Kidney (tissue), 14 donors: ENCODE results near the gene SLX9. TPM values are rescaled to one million over a fixed set of nuclear protein-coding genes. Genes with fewer than 3 reads are reported as not detected.

ENCODE experiments used
- DNase-seq, 5 donors: peaks; one replicate each; pipeline ENCODE4 v3.0.0-alpha.2; 2013 to 2020
- FAIRE-seq: peaks from 2 replicates; lab custom pipeline; 2012; peaks lifted over from hg19 to GRCh38; lab: Jason Lieb, UNC
- H3K27ac ChIP-seq, 2 donors: one replicate each; pipeline ENCODE4 v1.7.0; 2013; ENCODE audit warnings: low read depth in 2 of 2, low read length in 2 of 2, inconsistent platforms in 1 of 2
- H3K27me3 ChIP-seq: one replicate; pipeline ENCODE4 v1.7.1; 2013; ENCODE audit warnings: low read length, inconsistent platforms; ENCODE audit not compliant: control insufficient read depth, insufficient read depth
- H3K36me3 ChIP-seq, 3 donors: one replicate each; pipeline versions ENCODE4 v1.7.0 to v1.7.1; 2013; ENCODE audit warnings: low read length in 3 of 3, control low read depth in 1 of 3, inconsistent platforms in 1 of 3; ENCODE audit not compliant: insufficient read depth in 3 of 3, control insufficient read depth in 2 of 3
- H3K4me1 ChIP-seq, 3 donors: one replicate each; pipeline versions ENCODE4 v1.7.0 to v1.7.1; 2013; ENCODE audit warnings: low read length in 3 of 3, inconsistent platforms in 1 of 3, low read depth in 1 of 3; ENCODE audit not compliant: control insufficient read depth in 2 of 3, insufficient read depth in 2 of 3
- H3K4me3 ChIP-seq, 3 donors: one replicate each; pipeline versions ENCODE4 v1.7.0 to v1.8.1; 2013; ENCODE audit warnings: low read length in 3 of 3, control low read depth in 1 of 3, inconsistent platforms in 1 of 3
- H3K9ac ChIP-seq, 3 donors: one replicate each; pipeline versions ENCODE4 v1.7.0 to v1.7.1; 2013; ENCODE audit warnings: low read length in 3 of 3, control low read depth in 1 of 3, inconsistent platforms in 1 of 3
- H3K9me3 ChIP-seq, 3 donors: one replicate each; pipeline versions ENCODE4 v1.7.0 to v1.7.1; 2013; ENCODE audit warnings: low read length in 3 of 3, control low read depth in 1 of 3, inconsistent platforms in 1 of 3; ENCODE audit not compliant: control insufficient read depth in 2 of 3, insufficient read depth in 1 of 3
- intact Hi-C: fragments of 100-400 bp; cut with DNase I; formaldehyde crosslinking; loops from one replicate; pipeline ENCODE4 v1.11.1; 2022
- polyA plus RNA-seq: library from polyadenylated mRNA; stranded (reverse); fragments of 350-450 nt; fragmentation: Illumina TruSeq; extraction: RNeasy Lipid Tissue Mini Kit (QIAGEN cat#74804); gene quantifications from one replicate; pipeline ENCODE4 v1.2.3, GENCODE V29; 2014; ENCODE audit warnings: low read depth, low replicate concordance; ENCODE audit not compliant: insufficient read depth
- total RNA-seq: library from RNA; stranded (reverse); fragmentation: NEBNext Ultra II Directional; extraction: Animal tissue kit (Norgen Biotek cat#: 25700); gene quantifications from one replicate; pipeline ENCODE4 v1.2.1, GENCODE V29; 2021
- TF ChIP-seq, protein P1 (sequence below): IDR thresholded peaks from 3 replicates; pipeline ENCODE4 v1.5.1; 2012; ENCODE audit warnings: mild to moderate bottlenecking, moderate library complexity, borderline replicate concordance; ENCODE audit not compliant: insufficient read depth; ENCODE audit errors: extremely low read depth
- donor health status: control.
- donor health status: control.
- donor health status: control.
- donor health status: control.
- donor health status: control.
- donor health status: DM: yes; HTN: yes; CAD: no.
- donor health status: Normal renal cell carcinoma (clear cell type).

The SLX9 gene
- total and polyA plus RNA-seq, 2 donors from 2014 or later = 27.1 to 35.1 TPM

DNA sequence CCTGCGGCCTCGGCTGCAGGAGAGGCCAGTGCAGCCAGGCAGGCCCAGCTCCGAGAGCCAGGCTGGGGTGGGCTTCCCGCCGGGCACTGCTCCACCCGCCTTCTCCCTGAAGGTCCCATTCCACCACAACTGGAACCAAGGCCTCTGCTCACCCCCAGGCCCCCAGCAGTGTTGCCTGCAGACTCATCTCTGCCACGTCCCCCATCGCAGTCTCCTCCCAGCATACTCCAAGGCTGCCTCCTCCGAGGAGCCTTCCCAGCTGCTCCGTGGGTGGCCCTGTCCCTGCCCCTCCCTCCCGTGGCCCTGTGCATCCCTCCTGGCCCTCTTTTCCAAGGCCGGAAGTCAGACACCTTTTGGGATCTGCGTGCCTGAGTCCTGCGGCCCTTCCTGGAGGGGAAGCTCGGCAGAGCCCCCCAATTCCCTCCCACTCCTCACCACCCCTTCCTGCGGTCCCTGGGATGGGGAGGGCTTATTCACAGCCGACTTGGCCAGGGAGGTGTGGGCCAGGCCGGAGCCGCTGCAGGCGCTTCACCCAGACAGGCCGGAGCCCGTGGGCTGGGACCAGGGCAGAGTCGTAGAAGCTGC is 47.6 kb downstream of the SLX9 start:
- DNase-seq = peak in 2 of 5 donors; percentile 56 to 58
- no peak for FAIRE-seq

DNA sequence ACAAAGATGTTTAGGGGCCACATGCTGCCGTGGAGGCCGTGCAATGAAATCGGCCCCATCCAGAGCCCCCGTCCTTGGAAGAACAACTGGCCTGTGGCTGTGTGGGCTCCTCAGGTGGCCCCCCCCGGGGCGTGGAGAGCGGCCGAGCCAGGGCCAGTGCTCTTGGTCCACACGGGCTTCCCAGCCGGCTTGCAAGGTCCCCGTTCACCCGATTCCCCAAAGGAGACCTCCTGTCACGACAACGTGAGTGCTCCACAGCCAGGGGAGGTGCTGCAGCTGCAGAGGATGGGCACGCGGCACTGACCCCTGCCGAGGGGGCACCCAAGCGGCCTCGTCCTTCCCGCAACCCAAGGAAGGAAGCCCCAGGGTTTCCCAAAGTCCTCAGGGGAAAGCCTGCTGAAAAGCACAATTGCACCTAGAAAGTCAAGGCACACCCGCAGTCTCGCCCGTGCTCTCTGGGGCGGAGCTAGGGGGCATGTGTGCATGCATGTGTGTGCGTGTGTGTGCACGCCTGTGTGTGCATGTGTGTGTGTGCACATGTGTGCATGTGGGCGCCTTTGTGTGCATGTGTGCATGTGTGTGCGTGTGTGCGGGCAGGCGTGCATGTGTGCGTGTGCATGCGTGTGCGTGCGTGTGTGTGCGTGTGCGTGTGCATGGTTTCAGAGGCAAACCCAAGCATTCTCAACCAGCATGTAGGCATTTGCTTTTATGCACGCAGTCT is 48.2 kb downstream of the SLX9 start:
- no peak overlapping the region for H3K27ac ChIP-seq
- peaks cover 0 to 9% (median 0%) of the 10 kb centered on the region in 3 donors for H3K4me1 ChIP-seq
- no peak for FAIRE-seq

More for the DNA sequence above, 47.6 kb downstream of the SLX9 start:
- intact Hi-C loops = no loop called here
- Histone ChIP-seq H3K9ac (no peak overlapping the region), H3K4me3 (no peak overlapping the region), H3K27ac (no peak overlapping the region), H3K27me3 (no peaks in the 10 kb centered on the region), H3K4me1 (peaks cover 0 to 9% (median 0%) of the 10 kb centered on the region in 3 donors), H3K36me3 (no peaks in the 10 kb centered on the region), H3K9me3 (no peaks in the 10 kb centered on the region)
- TF ChIP-seq, protein P1, sequence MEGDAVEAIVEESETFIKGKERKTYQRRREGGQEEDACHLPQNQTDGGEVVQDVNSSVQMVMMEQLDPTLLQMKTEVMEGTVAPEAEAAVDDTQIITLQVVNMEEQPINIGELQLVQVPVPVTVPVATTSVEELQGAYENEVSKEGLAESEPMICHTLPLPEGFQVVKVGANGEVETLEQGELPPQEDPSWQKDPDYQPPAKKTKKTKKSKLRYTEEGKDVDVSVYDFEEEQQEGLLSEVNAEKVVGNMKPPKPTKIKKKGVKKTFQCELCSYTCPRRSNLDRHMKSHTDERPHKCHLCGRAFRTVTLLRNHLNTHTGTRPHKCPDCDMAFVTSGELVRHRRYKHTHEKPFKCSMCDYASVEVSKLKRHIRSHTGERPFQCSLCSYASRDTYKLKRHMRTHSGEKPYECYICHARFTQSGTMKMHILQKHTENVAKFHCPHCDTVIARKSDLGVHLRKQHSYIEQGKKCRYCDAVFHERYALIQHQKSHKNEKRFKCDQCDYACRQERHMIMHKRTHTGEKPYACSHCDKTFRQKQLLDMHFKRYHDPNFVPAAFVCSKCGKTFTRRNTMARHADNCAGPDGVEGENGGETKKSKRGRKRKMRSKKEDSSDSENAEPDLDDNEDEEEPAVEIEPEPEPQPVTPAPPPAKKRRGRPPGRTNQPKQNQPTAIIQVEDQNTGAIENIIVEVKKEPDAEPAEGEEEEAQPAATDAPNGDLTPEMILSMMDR = no peak

DNA sequence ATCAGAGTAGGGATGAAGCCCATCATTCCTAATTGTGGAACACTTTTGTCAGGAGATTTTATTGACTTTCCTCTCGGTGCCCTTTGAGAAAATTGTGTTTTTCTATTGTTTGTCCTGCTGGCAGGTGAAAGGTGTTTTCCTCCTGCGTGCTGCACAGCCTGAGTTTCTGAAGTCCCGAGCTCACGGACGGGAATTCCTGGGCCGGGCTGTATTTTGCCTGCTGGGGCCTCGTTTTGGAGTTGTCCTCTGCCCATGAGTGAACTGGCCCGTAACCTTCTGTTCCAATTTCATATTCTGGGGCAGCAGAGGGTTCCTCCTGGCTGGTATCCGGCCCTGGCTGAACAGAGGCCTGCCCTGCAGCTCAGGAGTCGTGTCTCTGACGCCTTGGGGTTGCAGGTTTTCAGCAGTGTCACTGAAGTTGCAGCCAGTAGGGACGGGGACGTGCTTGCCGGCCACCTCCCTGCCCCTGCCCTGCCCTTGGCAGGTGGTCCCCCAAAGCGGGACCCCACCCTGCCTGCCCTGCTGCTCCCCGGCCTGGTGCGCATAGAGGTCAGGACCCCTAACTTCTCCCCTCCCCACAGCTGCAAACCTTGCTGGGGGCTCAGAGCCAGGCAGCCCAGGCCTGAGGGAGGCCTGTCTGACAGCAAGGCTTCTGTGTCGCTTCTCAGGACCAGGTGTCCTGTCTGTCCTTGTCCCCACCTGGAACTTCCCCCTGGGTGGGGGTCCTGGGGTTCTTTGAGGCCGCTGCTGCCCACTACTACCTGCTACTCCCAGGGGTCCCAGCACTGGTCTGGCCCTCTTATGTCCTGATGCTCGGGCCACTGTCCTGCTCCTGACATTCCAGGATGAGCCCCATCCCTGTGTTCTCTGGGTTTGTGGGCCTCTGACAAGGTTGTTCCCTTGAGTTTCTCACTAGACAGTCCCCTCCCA is 49.0 kb downstream of the SLX9 start:
- H3K4me1 ChIP-seq = peaks cover 0 to 9% (median 0%) of the 10 kb centered on the region in 3 donors
- no peaks in the 10 kb centered on the region for H3K9me3 ChIP-seq
- H3K36me3 ChIP-seq = no peaks in the 10 kb centered on the region
- FAIRE-seq = no peak
- H3K27me3 ChIP-seq = no peaks in the 10 kb centered on the region
- TF ChIP-seq, protein P1 = no peak
- no peak overlapping the region for H3K9ac ChIP-seq
- no peak overlapping the region for H3K4me3 ChIP-seq
- peak in 2 of 5 donors; percentile 49 to 52 for DNase-seq
- intact Hi-C loops = no loop called here
- no peak overlapping the region for H3K27ac ChIP-seq

More for the DNA sequence above, 48.2 kb downstream of the SLX9 start:
- intact Hi-C loops = no loop called here
- Histone ChIP-seq H3K9ac (no peak overlapping the region), H3K9me3 (no peaks in the 10 kb centered on the region), H3K36me3 (no peaks in the 10 kb centered on the region), H3K27me3 (no peaks in the 10 kb centered on the region), H3K4me3 (no peak overlapping the region)
- peak in 2 of 5 donors; percentile 57 to 67 for DNase-seq
- TF ChIP-seq, protein P1 = no peak
